GM10266 (cell line): ENCODE data around the gene BAAT.

Experiments used
- DNase-seq: peaks from one replicate; pipeline ENCODE4 v3.0.0; 2012; ENCODE audit errors: extremely low spot score
- CTCF ChIP-seq: IDR thresholded peaks from 2 replicates; pipeline ENCODE4 v1.5.1; 2012; ENCODE audit warnings: mild to moderate bottlenecking, low read depth; ENCODE audit not compliant: control insufficient read depth, insufficient read depth; ENCODE audit errors: missing control alignments

BAAT gene

GRCh38 chr9:101365181-101365580, 19.6 kb downstream of the BAAT start:
- no peak for TF ChIP-seq CTCF
- DNase-seq, result no peak

- no peak for TF ChIP-seq CTCF
- DNase-seq, result no peak
Measured at GRCh38 chr9:101362450-101362849, 22.4 kb downstream of the BAAT start.

- DNase-seq, result no peak
- TF ChIP-seq CTCF, result no peak
Measured at GRCh38 chr9:101360647-101361046, 24.2 kb downstream of the BAAT start.

GRCh38 chr9:101359679-101360078, 25.1 kb downstream of the BAAT start:
- DNase-seq, result no peak
- TF ChIP-seq CTCF, result no peak

GRCh38 chr9:101356619-101357018, 28.2 kb downstream of the BAAT start:
- no peak for TF ChIP-seq CTCF
- no peak for DNase-seq

GRCh38 chr9:101354765-101355708, 29.8 kb downstream of the BAAT start:
- TF ChIP-seq CTCF, result no peak

GRCh38 chr9:101354143-101354764, 30.6 kb downstream of the BAAT start:
- DNase-seq, result no peak
- TF ChIP-seq CTCF, result no peak

More at GRCh38 chr9:101354765-101355708, 29.8 kb downstream of the BAAT start:
- no peak for DNase-seq
